ENCODE results near the gene WHAMM. TPM values are rescaled to one million over a fixed set of nuclear protein-coding genes. Genes with fewer than 3 reads are reported as not detected.

The WHAMM gene
- total and polyA plus RNA-seq, 7 donors, result 9.9 to 30.8 (median 19.4) TPM

DNA sequence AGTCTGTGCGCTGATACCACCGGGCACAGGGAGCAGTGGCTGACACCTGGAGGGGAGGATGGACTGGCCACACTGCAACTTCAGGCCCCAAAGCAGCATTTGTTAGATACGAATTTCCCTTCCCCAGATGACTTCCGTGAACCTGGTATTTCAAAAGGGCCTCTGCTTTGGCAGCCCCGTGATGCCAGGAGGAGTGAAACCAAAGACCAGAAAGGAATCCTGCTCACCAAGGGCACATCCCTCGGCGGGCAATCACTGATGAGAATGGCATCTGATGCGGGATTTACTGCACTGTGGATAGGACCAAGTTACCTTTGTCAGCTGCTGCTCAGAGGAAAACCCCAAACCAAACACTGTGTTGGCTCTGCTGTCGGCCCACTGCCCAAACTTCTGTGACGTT, 65.5 kb downstream of the WHAMM start:
- H3K27me3 ChIP-seq (ENCODE audit: insufficient read depth in 3 of 3, low read length in 2 of 3), result no peaks in the 10 kb centered on the region
- H3K4me1 ChIP-seq, result peaks cover 6% of the 10 kb centered on the region
- peak; percentile 69 to 83 (median 78) for ATAC-seq
- H3K36me3 ChIP-seq (ENCODE audit: insufficient read depth in 1 of 2, low read depth in 1 of 2), result peaks cover 0 to 24% of the 10 kb centered on the region in 2 donors
- no peaks in the 10 kb centered on the region for H3K9me3 ChIP-seq
- 41 to 61% (median 44%) methylated on average over 10 of the region's 10 CpGs for WGBS, 3 donors
- peak overlapping the region; percentile 59 for H3K27ac ChIP-seq
- TF ChIP-seq, protein P1, sequence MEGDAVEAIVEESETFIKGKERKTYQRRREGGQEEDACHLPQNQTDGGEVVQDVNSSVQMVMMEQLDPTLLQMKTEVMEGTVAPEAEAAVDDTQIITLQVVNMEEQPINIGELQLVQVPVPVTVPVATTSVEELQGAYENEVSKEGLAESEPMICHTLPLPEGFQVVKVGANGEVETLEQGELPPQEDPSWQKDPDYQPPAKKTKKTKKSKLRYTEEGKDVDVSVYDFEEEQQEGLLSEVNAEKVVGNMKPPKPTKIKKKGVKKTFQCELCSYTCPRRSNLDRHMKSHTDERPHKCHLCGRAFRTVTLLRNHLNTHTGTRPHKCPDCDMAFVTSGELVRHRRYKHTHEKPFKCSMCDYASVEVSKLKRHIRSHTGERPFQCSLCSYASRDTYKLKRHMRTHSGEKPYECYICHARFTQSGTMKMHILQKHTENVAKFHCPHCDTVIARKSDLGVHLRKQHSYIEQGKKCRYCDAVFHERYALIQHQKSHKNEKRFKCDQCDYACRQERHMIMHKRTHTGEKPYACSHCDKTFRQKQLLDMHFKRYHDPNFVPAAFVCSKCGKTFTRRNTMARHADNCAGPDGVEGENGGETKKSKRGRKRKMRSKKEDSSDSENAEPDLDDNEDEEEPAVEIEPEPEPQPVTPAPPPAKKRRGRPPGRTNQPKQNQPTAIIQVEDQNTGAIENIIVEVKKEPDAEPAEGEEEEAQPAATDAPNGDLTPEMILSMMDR (IDR thresholded peaks at IDR 0.05), result no peak
- intact Hi-C loops (cut with DNase I), result loop anchor here in 1 of 2 donors (5.0 kb wide), 1 partner anchor 97 kb away; no protein-coding TSS in a partner anchor
- DNase-seq, result no peak
- no peak overlapping the region for H3K4me3 ChIP-seq

DNA sequence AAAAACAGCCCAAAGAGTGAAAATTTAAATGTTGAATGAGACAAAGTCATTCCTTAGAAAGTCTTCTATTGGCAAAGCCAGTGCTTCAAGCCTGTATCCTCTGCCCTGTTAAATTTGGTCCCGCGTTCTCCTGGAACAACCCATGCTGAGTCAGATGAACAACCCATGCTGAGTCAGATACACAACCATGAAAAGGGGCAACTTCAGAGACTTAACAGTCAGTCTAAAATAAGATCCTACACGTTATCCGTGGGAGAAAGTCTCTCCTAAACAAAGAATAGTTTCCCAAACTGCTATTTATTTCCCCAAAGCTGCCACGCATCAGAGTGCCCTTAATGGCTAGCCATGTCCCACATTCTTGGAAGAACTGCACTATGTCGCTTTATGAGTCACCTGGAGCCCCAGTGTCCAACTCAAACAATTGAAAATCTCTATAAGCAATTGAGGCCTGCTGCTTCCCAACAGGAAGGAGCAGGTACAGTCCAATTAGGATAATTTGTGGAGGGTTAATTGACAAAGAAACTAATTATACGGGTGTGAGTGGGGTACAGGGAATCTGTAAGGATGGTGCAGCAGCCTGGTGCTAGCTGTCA, 66.1 kb downstream of the WHAMM start:
- no peaks in the 10 kb centered on the region for H3K9me3 ChIP-seq
- 57 to 73% (median 62%) methylated on average over 7 of the region's 7 CpGs for WGBS, 3 donors
- TF ChIP-seq, protein P1 (IDR thresholded peaks at IDR 0.05), result no peak
- H3K4me3 ChIP-seq, result no peak overlapping the region
- no peak for DNase-seq
- H3K27ac ChIP-seq, result peak overlapping the region; percentile 59
- H3K4me1 ChIP-seq, result peaks cover 7% of the 10 kb centered on the region
- peak; percentile 61 to 82 (median 78) for ATAC-seq
- intact Hi-C loops (cut with DNase I), result loop anchor here in 1 of 2 donors (5.0 kb wide), 1 partner anchor 97 kb away; no protein-coding TSS in a partner anchor
- H3K27me3 ChIP-seq (ENCODE audit: insufficient read depth in 3 of 3, low read length in 2 of 3), result no peaks in the 10 kb centered on the region
- peaks cover 0 to 24% of the 10 kb centered on the region in 2 donors for H3K36me3 ChIP-seq (ENCODE audit: insufficient read depth in 1 of 2, low read depth in 1 of 2)

DNA sequence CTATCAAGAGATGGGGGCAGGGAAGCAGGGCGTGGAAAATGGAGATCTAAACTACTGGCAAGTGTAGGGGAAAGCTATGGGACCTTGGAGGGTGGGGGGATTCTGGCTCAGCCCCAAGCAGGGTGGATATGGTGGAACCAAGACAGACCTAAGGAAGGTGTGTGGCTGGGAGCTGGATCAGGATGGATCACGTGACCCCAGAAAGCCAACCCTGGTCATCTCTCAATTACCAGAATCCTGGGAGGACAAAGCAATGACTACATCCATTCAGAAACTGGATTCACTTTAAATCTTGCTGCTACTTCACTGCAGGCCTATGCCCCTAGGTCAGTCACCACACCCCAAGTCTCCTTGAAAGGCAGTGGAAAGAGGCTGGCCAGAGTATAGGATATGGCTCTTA, 68.4 kb downstream of the WHAMM start:
- 79 to 88% (median 87%) methylated on average over 2 of the region's 2 CpGs for WGBS, 3 donors

DNA sequence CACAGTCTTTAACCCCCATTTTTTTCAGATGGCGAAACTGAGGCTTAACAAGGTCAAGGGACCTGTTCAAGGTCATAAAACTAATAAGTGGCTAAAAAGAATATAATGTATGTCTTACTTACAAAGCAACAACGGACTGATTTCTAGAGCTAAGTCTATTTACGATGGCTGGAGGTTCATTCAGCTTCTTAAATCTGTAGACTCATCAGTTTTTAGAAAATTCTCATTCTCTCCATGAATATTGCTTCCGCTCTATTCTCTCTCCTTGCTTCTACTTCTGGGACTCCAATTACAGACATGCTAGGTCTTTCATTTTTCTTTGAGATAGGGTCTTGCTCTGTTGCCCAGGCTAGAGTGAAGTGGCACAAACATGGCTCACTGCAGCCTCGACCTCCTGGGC, 68.9 kb downstream of the WHAMM start:
- DNase-seq (no peak), ATAC-seq (no peak)
- intact Hi-C loops (cut with DNase I), result loop anchor here in 1 of 2 donors (5.0 kb wide), 1 partner anchor 94 kb away; no protein-coding TSS in a partner anchor
- 91 to 95% (median 94%) methylated on average over 5 of the region's 5 CpGs for WGBS, 3 donors
- no peaks in the 10 kb centered on the region for H3K9me3 ChIP-seq
- TF ChIP-seq, protein P1 (IDR thresholded peaks at IDR 0.05), result no peak
- H3K36me3 ChIP-seq (ENCODE audit: insufficient read depth in 1 of 2, low read depth in 1 of 2), result peaks cover 0 to 15% of the 10 kb centered on the region in 2 donors
- H3K27ac ChIP-seq, result no peak overlapping the region
- H3K4me3 ChIP-seq, result no peak overlapping the region
- no peaks in the 10 kb centered on the region for H3K27me3 ChIP-seq (ENCODE audit: insufficient read depth in 3 of 3, low read length in 2 of 3)
- peaks cover 25% of the 10 kb centered on the region for H3K4me1 ChIP-seq

More for the DNA sequence above, 68.4 kb downstream of the WHAMM start:
- Histone ChIP-seq H3K4me1 (peaks cover 25% of the 10 kb centered on the region), H3K27me3 (ENCODE audit: insufficient read depth in 3 of 3, low read length in 2 of 3) (no peaks in the 10 kb centered on the region), H3K9me3 (no peaks in the 10 kb centered on the region), H3K4me3 (no peak overlapping the region), H3K27ac (no peak overlapping the region), H3K36me3 (ENCODE audit: insufficient read depth in 1 of 2, low read depth in 1 of 2) (peaks cover 0 to 19% of the 10 kb centered on the region in 2 donors)
- TF ChIP-seq, protein P1 (IDR thresholded peaks at IDR 0.05), result no peak
- no peak for DNase-seq
- ATAC-seq, result no peak
- intact Hi-C loops (cut with DNase I), result loop anchor here in 1 of 2 donors (5.0 kb wide), 1 partner anchor 94 kb away; no protein-coding TSS in a partner anchor

Data from psoas muscle (tissue), 8 donors.